Measurements from ENCODE around the gene TOR1A.

Gene TOR1A

DNA sequence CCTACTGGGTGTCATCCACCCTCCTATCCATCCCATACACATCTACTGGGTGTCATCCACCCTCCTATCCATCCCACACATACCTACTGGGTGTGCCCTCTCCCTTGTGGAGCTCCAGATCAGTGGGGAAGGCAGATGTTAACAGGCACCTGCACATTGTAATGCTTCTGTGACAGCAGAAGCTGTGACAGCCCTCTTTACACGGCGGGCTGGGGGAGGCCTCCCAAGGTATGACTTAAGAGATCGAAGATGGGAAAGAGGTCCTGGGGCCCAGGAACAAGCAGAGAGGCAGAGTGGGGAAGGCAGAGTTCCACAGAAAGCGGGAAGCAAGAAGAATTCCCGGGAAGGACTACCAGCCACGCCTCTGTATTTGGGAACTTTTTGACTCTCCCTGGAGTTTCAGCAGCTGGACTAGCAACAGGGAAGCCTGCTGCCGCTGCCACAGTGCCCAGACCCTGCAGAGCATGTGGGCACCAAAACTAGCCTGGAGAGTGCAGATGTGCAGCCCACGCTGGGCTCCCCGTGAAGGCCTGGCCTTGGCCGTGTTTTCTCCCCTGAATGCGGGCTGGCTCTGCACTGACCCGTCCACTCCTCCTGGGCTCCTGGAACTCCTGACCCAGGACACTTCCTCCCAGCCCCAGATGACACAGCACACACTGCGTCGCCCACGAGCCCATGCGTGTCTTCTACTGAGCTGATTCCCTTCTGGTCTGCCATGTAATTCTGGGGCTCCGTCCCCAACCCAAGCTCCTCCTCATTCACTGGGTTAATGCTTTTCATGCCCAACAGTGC, 9.3 kb downstream of the TOR1A start:
- H3K9me2 ChIP-seq (replicated peaks; ENCODE audit: control insufficient read depth, low read length), result no peaks in the 10 kb centered on the region
- H3K36me3 ChIP-seq (ENCODE audit: control insufficient read depth, low read length), result peaks cover 78% of the 10 kb centered on the region
- no peaks in the 10 kb centered on the region for H3K27me3 ChIP-seq (ENCODE audit: control insufficient read depth, low read length)
- H4K20me1 ChIP-seq (ENCODE audit: control insufficient read depth, insufficient read depth, low read depth, low read length), result no peaks in the 10 kb centered on the region
- no peak for TF ChIP-seq EZH2phosphoT487 (IDR thresholded peaks at IDR 0.05; ENCODE audit: borderline replicate concordance, low read length)
- TF ChIP-seq, protein P1, sequence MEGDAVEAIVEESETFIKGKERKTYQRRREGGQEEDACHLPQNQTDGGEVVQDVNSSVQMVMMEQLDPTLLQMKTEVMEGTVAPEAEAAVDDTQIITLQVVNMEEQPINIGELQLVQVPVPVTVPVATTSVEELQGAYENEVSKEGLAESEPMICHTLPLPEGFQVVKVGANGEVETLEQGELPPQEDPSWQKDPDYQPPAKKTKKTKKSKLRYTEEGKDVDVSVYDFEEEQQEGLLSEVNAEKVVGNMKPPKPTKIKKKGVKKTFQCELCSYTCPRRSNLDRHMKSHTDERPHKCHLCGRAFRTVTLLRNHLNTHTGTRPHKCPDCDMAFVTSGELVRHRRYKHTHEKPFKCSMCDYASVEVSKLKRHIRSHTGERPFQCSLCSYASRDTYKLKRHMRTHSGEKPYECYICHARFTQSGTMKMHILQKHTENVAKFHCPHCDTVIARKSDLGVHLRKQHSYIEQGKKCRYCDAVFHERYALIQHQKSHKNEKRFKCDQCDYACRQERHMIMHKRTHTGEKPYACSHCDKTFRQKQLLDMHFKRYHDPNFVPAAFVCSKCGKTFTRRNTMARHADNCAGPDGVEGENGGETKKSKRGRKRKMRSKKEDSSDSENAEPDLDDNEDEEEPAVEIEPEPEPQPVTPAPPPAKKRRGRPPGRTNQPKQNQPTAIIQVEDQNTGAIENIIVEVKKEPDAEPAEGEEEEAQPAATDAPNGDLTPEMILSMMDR (IDR thresholded peaks at IDR 0.05; ENCODE audit: low read depth, low read length, poor library complexity, severe bottlenecking), result no peak
- H3K4me3 ChIP-seq (ENCODE audit: low read length), result no peak overlapping the region
- H3K4me1 ChIP-seq (ENCODE audit: control insufficient read depth, low read length), result no peaks in the 10 kb centered on the region
- H3K9me3 ChIP-seq (ENCODE audit: control insufficient read depth, insufficient read depth, low read length), result no peaks in the 10 kb centered on the region
- H3K27ac ChIP-seq (ENCODE audit: low read depth, low read length), result no peak overlapping the region
- no peak overlapping the region for H3K4me2 ChIP-seq (ENCODE audit: low read length)
- H3F3A ChIP-seq (ENCODE audit: control insufficient read depth, insufficient read depth), result no peaks in the 10 kb centered on the region
- H3K79me2 ChIP-seq (ENCODE audit: control insufficient read depth, low read length), result 0 out of 2 replicates have a peak, but pooled peaks cover 4% of the 10 kb centered on the region

DNA sequence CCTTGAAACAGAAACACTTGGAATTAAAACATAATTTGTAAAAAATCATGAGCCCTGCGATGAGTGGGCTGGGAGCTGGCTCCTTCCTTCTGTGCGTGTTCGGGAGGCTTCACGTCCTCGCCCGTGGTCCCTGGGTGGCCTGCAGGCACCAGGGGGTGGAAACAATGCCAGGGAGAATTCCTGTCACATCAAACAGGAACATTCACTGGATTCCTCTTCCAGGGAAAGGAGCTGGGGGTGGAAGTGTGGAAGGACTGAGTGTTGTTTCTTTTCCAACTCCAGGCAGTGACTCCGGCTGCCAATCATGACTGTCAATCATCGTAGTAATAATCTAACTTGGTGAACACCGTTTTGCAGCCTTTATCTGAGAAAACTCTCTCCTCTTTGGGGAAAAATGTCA, 10.3 kb downstream of the TOR1A start:
- no peak for TF ChIP-seq EZH2phosphoT487 (IDR thresholded peaks at IDR 0.05; ENCODE audit: borderline replicate concordance, low read length)
- TF ChIP-seq, protein P1 (IDR thresholded peaks at IDR 0.05; ENCODE audit: low read depth, low read length, poor library complexity, severe bottlenecking), result no peak
- no peaks in the 10 kb centered on the region for H3K9me2 ChIP-seq (replicated peaks; ENCODE audit: control insufficient read depth, low read length)
- 0 out of 2 replicates have a peak, but pooled peaks cover 2% of the 10 kb centered on the region for H3K4me1 ChIP-seq (ENCODE audit: control insufficient read depth, low read length)
- 0 out of 2 replicates have a peak, but pooled peaks cover 4% of the 10 kb centered on the region for H3K79me2 ChIP-seq (ENCODE audit: control insufficient read depth, low read length)
- H3K27ac ChIP-seq (ENCODE audit: low read depth, low read length), result no peak overlapping the region
- no peak overlapping the region for H3K4me3 ChIP-seq (ENCODE audit: low read length)
- no peaks in the 10 kb centered on the region for H3K27me3 ChIP-seq (ENCODE audit: control insufficient read depth, low read length)
- no peaks in the 10 kb centered on the region for H3K9me3 ChIP-seq (ENCODE audit: control insufficient read depth, insufficient read depth, low read length)
- H3F3A ChIP-seq (ENCODE audit: control insufficient read depth, insufficient read depth), result no peaks in the 10 kb centered on the region
- H4K20me1 ChIP-seq (ENCODE audit: control insufficient read depth, insufficient read depth, low read depth, low read length), result no peaks in the 10 kb centered on the region
- H3K4me2 ChIP-seq (ENCODE audit: low read length), result no peak overlapping the region
- peaks cover 78% of the 10 kb centered on the region for H3K36me3 ChIP-seq (ENCODE audit: control insufficient read depth, low read length)

DNA sequence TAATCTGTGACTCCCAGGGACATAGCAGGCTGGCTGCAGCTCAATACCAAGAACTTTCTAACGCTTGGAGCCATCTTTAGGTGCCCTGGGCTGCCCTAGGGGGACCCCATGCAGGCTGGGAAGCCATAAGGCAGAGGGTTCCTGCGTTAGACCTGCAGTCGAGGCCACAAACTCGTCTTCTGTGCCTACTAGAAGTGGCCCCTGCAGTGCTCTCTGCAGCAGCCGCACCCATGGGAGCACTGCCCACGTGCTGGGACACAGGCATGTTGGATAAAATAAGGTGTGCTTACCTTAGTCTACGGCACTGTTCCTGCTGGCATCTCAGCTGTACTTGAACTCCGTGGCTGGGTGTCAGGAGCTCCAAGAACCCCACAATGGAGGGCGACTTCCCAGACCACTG, 11.6 kb downstream of the TOR1A start:
- Histone ChIP-seq H4K20me1 (ENCODE audit: control insufficient read depth, insufficient read depth, low read depth, low read length) (no peaks in the 10 kb centered on the region), H3F3A (ENCODE audit: control insufficient read depth, insufficient read depth) (no peaks in the 10 kb centered on the region), H3K9me3 (ENCODE audit: control insufficient read depth, insufficient read depth, low read length) (no peaks in the 10 kb centered on the region), H3K79me2 (ENCODE audit: control insufficient read depth, low read length) (0 out of 2 replicates have a peak, but pooled peaks cover 4% of the 10 kb centered on the region), H3K36me3 (ENCODE audit: control insufficient read depth, low read length) (peaks cover 71% of the 10 kb centered on the region), H3K4me2 (ENCODE audit: low read length) (no peak overlapping the region), H3K27me3 (ENCODE audit: control insufficient read depth, low read length) (no peaks in the 10 kb centered on the region), H3K4me3 (ENCODE audit: low read length) (no peak overlapping the region), H3K27ac (ENCODE audit: low read depth, low read length) (no peak overlapping the region), H3K9me2 (replicated peaks; ENCODE audit: control insufficient read depth, low read length) (no peaks in the 10 kb centered on the region), H3K4me1 (ENCODE audit: control insufficient read depth, low read length) (0 out of 2 replicates have a peak, but pooled peaks cover 2% of the 10 kb centered on the region)
- TF ChIP-seq EZH2phosphoT487 (IDR thresholded peaks at IDR 0.05; ENCODE audit: borderline replicate concordance, low read length), result no peak
- TF ChIP-seq, protein P1 (IDR thresholded peaks at IDR 0.05; ENCODE audit: low read depth, low read length, poor library complexity, severe bottlenecking), result no peak
